HG02870 (cell line): ENCODE data around the gene RBM28.
"Not testable (repeated sequence)": the region's sequence is repeated elsewhere in the genome, so short reads cannot be mapped to it uniquely, and the experiment has no call there.

Experiments used
- ATAC-seq: cut with Tn5 transposase; IDR thresholded peaks from one replicate; pipeline ENCODE4 v1.9.1; 2021; ENCODE audit warnings: mild to moderate bottlenecking, moderate library complexity; ENCODE audit not compliant: unreplicated experiment

RBM28 gene

DNA sequence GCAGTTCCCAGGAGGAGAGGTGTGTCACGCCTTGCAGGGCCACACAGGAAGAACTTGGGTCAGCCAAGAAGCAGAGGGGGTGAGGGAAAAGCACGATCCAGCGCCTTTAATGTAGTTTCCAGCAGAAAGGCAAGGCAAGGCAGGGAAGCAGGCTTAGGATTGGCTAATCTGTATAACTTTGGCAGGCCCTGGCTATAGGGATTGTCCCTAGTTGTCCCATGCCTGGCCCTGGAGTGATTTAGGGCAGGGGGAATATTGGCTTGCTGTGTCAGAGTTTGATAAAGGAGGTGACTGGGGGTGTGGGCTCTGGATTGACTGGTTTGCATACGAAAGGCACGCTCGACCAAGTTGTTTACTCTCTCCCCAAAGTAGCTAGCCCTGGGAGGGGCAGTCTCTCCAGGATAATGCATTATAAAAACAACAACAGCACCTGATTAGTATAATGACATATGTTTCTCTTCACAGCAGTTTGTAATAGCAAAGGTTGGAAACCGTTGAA, 44.5 kb downstream of the RBM28 start:
- no peak for ATAC-seq

DNA sequence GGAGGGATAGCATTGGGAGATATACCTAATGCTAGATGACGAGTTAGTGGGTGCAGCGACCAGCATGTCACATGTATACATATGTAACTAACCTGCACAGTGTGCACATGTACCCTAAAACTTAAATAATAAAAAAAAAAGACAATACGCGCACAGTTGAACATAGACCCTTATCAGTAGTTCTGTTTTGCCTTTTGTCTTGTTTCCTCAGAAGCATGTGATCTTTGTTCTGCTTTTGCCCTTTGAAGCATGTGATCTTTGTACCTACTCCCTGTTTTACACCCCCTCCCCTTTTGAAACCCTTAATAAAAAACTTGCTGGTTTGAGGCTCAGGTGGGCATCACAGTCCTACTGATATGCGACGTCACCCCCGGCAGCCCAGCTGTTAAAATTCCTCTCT, 45.7 kb downstream of the RBM28 start:
- ATAC-seq = not testable (repeated sequence)

DNA sequence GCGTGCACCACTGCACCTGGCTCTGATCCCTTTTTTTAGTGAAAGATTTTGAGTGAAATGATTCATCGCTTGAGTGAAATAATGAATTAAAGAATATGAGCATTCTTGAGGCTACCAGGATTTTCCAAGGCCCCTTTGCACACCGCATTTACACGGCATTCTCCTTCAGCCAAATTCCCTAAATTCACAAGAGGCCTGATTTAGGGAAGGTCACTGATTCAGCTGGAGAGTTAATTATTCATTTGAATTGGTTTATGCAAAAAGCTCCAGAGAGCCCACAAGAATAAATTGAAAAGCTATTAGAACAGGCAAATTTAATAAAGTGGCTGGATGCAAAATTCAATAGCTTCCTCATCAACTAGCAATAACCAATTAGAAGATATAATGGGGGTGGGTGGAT, 56.2 kb downstream of the RBM28 start:
- ATAC-seq = no peak

DNA sequence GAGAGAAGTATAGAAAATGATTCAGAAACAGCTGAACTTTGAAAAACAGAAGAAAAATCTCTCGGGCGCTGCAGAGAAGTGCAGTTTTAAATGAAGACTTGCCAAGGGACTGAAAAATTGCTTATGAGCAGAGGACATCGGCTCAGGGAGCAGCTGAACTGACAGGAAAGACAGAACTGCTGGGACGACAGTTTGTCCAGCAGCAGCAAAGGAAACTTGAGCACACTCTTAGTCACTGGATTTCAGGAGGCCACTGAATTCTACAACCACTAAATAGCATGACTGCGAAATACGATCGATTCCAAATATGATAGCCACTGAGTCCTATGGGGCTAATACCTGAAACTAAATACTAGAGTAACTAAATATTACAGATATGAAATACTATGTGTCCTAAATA, 59.6 kb downstream of the RBM28 start:
- no peak for ATAC-seq

DNA sequence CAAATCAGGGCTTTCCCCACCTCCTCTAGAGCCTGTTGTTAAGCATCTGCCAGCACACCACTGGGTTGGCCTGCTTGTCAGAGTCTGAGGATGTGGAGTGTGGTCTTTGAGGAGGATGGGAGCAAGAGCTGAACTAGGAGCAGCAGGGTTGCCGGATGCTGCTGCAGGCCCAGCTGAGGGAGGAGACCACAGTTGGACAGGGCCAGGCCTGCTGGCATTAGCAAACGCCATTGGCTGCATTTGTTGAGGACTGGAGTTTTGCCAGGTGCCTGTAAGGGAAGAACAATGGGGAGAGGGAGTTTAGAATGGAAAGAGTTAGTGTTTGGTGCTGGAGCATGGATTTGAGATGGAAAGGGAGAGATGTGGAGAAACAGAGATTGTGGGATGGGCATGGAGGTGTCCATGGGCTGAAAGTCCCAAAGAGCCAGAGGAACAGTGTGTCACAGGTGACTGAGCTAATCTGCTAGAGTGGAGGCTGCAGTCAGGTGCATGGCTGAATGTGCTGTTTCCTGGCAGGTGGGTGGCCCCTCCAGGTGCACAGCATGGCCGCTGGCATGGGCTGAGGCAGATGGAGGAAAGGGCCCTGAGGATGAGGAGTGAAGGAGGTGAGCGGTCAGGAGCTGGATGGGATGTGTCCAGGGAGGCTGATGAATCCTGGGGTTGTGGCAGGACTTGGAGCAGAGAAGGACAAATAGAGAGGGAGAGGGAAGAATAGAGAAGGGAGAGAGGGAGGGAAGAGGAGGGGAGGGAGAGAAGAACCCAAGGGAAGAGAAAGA, 61.9 kb downstream of the RBM28 start:
- no peak for ATAC-seq

DNA sequence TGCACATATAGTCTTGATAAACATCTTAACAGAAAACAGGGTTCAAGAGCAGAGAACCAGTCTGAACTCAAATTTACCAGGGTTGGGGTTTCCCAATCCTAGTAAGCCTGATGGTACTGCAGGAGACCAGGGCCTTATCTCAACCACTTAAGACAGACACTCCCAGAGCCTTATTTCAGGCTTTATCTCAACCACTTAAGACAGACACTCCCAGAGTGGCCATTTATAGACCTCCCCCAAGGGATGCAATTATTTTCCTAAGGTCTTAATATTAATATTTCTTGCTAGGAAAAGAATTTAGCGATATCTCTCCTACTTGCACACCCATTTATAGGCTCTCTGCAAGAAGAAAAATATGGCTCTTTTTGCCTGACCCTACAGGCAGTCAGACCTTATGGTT, 63.3 kb downstream of the RBM28 start:
- ATAC-seq = not testable (repeated sequence)

DNA sequence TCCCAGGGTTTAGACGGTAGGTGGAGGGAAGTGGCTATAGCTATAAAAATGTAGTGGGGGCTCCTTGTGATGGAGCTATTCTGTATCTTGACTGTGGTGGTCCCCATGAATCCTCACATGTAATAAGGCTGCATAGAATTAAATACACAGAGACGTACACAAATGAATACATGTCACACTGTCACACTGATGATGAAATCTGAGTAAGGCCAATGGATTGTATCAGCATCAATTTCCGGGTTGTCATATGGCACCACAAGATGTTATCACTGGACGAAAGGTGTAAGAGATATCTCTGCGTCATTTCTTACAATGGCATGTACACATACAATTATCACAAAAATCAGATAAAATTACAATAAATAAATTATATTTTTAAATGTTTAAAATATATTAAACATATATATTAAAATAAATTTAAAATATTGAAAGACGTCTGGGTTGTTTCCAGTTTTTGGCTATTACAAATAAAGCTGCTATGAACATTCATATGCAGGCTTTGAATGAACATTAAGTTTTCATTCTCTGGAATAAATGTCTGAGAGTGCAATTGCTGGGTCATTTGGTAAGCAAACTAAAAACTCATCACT, 64.5 kb downstream of the RBM28 start:
- no peak for ATAC-seq

DNA sequence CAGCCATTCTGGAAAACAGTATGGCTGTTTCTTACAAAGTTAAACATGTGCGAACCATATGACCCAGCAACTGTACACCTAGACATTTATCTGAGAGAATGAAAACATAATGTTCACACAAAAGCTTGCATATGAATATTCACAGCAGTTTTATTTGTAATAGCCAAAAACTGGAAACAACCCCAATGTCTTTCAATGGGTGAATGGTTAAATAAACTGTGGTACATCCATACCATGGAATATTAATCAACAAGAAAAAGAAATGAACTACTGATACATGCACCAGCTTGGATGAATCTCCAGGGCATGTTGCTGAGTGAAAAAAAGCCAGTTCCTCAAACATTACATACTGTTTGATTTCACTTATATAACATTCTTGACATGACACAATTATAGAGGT, 65.3 kb downstream of the RBM28 start:
- no peak for ATAC-seq

DNA sequence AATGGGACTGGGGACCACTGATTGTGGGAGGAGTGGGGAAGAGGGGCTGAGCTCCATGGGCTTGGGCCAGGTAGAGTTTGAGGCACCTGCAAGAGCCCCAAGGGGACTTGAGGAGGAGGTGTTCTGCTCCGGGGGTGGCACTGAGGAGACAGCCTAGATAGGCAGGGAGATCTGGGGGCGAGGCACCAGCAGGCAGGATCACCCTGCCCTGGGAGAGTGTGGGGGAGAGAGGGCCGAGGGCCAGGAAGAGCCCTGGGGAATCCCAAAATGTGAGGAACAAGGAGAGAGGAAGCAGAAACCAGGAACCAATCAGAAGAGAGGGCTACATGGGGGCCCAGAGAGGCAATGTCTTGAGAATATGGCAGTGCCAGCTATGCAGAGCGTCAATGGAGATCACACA, 68.0 kb downstream of the RBM28 start:
- ATAC-seq = no peak

DNA sequence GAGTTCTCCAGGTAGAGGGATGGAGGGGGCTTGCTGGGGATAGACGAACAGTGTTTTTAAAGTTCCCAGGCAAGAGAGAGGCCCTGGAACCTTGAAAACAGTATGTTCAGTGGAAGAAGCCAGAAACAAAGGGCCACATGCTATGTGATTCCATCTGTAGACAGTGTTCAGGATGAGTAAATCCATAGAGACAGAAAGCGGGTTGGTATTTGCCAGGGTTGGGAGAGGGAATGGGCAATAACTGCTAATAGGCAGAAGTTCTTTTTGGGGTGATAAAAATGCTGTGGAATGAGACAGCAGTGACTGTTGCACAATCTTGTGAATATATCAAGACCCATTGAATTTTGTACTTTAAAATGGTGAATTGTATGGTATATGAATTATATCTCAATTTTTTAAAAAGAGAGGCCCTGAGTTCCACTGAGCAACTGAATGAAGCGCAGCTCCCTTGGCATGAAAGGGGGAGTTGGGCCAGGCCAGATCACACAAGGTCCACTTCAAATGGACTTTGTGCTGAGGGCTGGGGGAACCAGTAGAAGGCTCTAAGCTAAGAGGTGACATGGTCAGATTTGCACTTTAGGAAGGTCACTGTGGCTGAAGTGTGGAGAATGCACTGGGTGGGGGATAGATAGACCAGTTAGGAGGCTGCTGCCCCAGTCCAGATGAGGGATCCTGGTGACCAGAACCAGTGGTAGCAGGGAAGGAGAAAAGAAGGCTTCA, 68.7 kb downstream of the RBM28 start:
- ATAC-seq = no peak

DNA sequence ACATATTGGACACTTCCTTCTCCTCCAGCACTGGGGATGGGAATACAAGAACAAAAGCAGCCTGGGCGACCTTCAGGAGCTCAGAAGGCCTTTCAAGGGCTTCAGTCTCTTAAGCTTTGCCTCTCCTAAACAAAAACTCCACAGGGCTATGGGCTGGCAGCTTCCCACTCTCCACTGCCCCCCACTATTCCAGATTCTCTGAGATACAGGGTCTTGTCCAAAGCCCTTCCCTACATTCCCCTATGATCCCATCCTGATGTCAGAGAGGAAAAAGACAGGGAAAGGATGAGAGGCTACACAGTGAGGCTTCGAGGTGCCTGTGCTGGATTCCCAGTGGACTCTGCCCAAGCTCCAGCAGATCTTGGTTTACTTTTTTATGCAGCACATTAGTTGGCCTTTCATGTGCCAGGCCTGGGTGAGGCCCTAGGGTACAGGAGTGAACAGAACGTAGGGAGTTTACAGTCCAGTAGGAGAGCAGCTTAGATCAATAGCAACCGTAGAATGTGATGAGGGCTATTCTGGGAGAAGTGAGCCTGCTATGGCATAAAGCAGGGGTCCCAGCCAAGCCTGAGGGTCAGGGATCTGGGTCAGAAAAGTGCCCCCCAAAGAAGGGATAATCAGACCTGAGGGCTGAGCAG, 69.3 kb downstream of the RBM28 start:
- ATAC-seq = no peak

DNA sequence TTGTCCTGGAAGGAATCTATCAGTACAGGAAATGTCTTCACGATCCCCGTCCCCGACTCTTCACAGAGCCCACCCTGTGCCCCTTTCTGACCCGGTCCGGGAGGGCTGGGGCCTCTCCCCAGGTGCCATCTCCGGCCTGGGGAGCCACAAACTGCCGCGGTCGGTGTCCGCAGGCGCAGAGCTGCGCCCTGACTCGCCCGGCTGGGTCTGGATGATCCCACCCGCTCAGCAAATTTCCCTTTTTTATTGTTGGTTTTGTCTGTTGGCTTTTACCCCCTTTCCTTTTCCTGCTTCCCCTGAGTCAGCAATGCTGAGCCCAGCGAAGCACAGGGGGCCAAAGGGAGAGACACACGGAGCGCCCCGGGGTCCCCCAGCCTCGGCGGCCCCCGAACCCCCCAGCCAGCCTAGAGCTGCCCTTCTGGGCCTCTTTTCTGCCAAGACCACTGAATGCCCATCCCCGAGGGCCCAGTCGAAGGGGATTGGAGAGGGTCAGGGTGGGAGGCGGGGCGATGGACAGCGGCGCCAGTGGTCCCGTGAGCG, 71.7 kb downstream of the RBM28 start:
- ATAC-seq = no peak

DNA sequence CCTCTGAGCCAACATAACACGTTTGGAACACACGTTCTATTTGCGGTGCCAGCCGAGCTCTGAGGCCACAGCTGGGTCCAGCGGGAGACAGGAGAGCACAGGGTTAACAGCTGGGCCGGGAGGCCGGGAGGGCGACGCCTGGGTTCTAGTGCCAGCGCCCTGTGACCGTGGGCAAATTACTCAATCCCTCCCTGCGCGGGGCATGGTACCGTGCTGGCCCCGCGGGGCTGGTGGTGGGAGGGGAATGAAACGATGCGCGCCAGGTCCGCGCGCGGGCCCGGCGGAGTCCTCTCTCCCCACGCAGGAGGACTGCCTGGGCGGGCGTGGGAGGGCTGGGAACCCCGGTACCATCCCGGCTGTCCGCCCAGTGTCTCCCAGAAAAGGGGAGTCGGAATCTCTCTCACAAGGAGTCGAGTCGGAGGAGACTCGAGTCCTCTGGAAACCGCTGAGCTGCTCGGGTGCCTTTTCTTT, 72.2 kb downstream of the RBM28 start:
- ATAC-seq = no peak

DNA sequence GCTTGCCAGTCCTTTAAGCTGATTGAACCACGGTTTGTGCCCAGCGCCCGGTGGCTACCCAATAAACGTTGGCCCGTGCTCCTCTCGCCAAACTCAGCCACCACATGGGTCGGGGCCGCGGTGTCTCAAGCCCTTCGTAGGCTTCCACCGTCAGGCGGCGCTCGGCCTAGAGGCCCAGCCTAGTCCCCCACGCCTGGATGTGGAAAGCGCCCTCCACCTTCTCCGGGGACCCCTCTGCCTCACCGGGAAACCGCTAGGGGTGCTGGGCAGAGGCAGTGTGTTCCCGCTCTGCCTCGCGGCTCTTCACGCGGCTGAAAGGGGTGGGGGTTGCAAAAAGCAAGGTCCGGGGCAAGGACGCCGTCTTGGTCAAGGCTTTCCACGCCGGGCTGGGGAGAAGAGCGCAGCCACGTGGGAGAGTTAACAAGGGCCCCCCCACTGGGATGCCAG, 72.9 kb downstream of the RBM28 start:
- no peak for ATAC-seq

DNA sequence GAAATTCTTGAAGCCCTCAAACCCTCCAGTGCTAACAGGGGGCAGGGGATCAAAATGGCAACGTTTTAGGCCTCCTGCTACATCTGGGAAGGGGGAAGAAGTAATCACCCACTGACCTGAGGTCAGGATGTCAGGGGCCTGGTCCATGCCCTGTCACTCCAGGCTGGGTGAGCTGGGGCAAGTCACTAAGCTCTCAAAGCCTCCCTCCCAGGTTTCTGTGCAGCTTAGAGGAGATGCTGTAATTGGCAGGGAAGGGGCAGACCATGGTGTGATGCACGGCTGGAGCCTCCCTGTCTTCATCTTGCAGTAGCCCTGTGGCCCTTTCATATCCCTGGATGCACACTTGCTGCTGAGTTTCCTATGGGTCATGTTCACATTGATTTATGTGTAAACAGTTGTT, 75.5 kb downstream of the RBM28 start:
- ATAC-seq = no peak

DNA sequence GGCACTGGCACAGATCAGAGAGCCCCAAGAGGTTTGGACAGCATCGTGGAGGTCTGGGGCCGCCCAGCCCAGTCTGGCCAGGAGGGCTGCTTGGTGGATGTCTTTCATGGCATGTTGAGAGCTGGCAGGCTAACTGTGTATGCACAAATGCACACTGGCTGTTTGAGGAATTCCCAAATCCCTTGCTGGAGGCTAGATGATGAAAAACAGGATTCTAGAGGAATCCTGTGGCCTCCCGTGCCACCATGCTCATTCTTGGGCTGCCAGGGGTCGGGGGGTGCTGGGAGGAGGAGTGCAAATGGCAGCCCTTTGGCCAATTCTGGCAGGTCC, 76.1 kb downstream of the RBM28 start:
- no peak for ATAC-seq

DNA sequence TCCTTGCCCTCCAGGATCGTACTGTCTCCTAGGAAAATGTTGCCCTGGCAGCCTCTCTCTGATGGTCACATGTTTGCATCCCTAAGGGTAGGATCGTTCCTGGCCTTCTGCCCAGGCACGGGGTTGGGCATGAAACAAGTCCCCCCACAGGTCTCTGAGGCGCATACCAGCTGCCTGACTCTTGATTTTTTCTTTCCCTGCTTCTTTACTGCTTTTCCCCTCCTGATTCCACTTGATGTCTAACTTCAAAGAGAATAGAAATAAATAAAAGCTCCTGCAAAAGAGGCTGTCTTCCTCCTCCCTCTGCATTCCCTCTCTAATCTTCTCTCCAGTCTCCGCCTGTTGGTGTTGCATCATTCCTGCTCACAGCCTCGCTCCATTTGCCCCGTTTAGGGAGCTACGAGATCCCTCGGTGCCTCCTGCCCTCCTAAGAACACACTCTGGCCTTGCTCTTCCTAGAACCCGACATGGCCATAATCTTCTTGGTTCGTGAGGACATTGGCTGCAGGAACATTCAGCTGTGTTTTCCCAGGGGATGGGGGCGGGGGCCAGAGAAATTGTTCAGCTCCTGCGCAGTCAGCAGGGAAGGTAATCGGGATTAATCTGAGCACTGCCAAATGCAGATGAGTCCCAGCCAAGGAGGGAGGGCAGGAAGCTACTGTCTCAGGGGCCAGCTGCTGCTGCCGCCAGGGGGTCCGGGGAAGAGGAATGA, 76.7 kb downstream of the RBM28 start:
- ATAC-seq = no peak

DNA sequence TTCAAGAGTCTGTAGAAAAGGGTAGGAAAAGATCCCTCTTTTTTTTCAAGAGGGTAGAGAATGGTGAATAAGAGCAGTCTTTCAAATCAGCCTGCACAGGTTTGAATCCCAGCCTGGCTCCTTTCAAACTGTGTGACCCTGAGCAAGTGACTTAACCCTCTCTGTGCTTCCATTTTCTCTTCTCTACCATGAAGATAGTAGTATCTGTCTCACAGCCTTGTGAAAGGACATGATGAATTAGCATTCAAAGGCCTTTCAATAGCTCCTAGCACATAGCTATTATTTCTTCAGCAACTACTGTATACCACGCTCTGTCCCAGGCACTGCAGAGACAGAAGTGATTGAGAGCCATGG, 77.2 kb downstream of the RBM28 start:
- ATAC-seq = no peak

DNA sequence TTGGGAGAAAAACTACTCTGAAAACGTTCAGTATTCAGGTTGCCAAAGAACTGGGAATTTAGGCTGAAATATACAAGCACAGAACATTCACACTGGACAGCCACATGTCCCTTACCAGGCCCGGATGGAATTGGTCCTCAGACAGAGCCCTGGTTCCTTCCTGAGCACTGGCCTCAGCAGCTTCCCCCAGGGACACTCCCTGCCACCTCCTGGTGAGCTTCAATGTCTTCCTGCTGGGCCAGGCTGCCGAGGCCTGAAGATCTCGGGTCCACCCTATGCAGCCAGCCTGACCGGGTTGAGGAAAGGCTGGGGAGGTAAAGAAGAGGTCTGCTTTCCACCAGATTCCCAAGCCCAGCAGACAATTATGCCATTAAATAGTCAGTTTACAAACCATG, 77.8 kb downstream of the RBM28 start:
- ATAC-seq = no peak

DNA sequence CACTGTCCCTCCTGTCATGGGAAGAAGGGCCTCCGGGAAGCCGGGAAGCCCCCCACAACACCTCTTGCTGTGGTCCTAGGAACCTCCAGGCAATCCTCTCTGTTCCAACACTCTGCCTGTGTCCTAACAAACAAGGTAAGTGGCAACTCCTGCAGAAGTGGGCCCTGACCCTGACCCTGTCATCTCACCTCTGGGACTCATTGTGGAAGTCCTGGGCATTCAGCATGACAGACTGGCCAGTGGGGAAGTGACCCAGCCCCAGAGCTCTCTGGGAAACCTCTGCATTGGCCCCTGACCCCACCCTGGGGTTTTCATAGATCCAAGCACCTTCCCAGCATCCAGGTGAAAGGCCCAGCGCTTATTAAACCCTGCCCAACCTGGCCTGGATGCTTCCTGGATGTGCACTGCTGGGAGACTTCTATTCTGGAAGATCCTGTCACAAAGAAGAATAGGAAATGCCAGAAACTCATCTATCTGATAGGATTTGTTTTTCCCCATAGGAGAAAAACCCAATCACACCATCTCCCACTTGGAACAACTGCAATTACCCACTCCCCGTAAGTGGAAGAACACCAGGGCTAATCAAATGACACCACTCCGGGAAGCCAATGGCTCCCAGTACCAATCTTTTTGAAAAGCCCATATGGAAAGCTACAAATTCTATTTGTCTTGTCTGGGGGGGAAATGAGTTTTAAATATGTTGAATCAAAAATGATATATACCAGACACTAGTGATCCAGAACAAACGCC, 78.4 kb downstream of the RBM28 start:
- no peak for ATAC-seq
